ENCODE results near the gene LRP1B.

Gene LRP1B

DNA sequence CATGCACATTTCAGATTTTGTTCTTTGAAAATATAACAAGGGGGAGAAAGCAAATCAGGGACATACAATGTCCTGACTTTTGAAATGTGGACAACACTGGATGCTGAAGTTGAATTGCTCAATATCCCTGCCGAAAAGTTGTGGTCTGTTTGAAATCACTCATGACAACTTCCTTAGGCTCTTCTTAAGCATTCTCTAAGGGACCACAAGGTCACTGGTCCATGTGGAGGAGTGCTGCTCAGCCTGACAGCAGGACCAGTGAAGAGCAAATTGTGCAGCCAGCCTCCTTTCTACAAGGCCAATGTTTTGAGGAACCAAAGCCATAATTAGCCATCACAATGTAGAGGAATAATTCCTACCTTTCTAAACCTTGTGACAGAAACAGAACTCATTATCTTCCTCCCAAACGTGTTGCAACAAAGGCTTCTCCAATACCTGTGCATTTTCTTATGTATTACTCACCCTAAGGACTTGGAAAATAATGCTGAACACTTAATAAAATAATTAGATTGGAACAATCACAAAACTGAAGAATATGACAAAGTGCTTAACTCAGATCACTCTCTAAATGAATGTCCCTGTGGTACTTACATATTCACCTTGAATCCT lies 1873.0 kb downstream of the LRP1B start:
- Histone ChIP-seq H2AK5ac (ENCODE audit: low read length) (no peak overlapping the region), H3K4me3 (ENCODE audit: low read length) (no peak overlapping the region), H3K56ac (ENCODE audit: low read length) (no peak overlapping the region), H3K27ac (ENCODE audit: low read depth, low read length) (no peak overlapping the region), H2BK5ac (ENCODE audit: low read length) (no peak overlapping the region), H3K36me3 (ENCODE audit: control insufficient read depth, insufficient read depth, low read length) (no peaks in the 10 kb centered on the region), H3K79me2 (ENCODE audit: control insufficient read depth, insufficient read depth, low read length) (no peaks in the 10 kb centered on the region), H3K4me2 (ENCODE audit: low read length) (no peak overlapping the region), H3K4me1 (ENCODE audit: control insufficient read depth, low read depth, low read length) (no peaks in the 10 kb centered on the region), H2BK15ac (replicated peaks; ENCODE audit: low read depth) (no peak overlapping the region), H3K4ac (ENCODE audit: low read depth, low read length) (no peak overlapping the region), H3K79me1 (ENCODE audit: low read length) (no peaks in the 10 kb centered on the region), H2BK120ac (ENCODE audit: low read depth, low read length) (no peak overlapping the region), H3K9ac (ENCODE audit: low read length) (no peak overlapping the region), H4K8ac (ENCODE audit: low read depth, low read length) (no peak overlapping the region), H3K23ac (ENCODE audit: low read length) (no peak overlapping the region), H3K27me3 (ENCODE audit: insufficient read depth, low read length, poor library complexity) (no peaks in the 10 kb centered on the region), H3K18ac (ENCODE audit: low read length) (no peak overlapping the region), H4K5ac (ENCODE audit: low read length) (no peak overlapping the region)
- DNase-seq, result no peak
- WGBS (ENCODE audit: extremely low coverage, insufficient coverage, low lambda C conversion rate), result no CpG with 5 or more reads among the region's 2 CpGs

DNA sequence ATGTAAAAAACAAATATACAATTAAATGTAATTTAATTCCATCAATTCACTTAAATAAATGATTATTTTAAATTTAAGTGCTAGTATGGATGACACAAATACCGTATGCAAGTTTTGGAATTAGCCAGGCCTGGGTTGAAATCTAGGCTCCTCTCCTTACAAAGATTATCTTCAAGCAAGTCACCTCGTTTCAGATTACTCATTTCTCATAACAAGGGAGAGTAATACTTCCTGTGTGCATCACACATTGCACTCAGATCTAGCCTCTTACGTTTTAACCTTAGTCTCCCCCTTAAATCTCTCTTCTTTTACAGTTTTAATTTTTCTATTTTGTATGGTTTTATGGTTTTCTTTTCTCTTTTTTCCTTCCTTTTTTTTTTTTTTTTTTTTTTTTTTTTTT lies 1874.7 kb downstream of the LRP1B start:
- Histone ChIP-seq H2BK15ac (replicated peaks; ENCODE audit: low read depth) (no peak overlapping the region), H3K4ac (ENCODE audit: low read depth, low read length) (no peak overlapping the region), H2AK5ac (ENCODE audit: low read length) (no peak overlapping the region), H2BK5ac (ENCODE audit: low read length) (no peak overlapping the region), H3K27me3 (ENCODE audit: insufficient read depth, low read length, poor library complexity) (no peaks in the 10 kb centered on the region), H4K8ac (ENCODE audit: low read depth, low read length) (no peak overlapping the region), H3K18ac (ENCODE audit: low read length) (no peak overlapping the region), H3K36me3 (ENCODE audit: control insufficient read depth, insufficient read depth, low read length) (no peaks in the 10 kb centered on the region), H3K4me1 (ENCODE audit: control insufficient read depth, low read depth, low read length) (no peaks in the 10 kb centered on the region), H3K9ac (ENCODE audit: low read length) (no peak overlapping the region), H3K27ac (ENCODE audit: low read depth, low read length) (no peak overlapping the region), H3K4me2 (ENCODE audit: low read length) (no peak overlapping the region), H2BK120ac (ENCODE audit: low read depth, low read length) (no peak overlapping the region), H3K79me1 (ENCODE audit: low read length) (no peaks in the 10 kb centered on the region), H3K23ac (ENCODE audit: low read length) (no peak overlapping the region), H3K79me2 (ENCODE audit: control insufficient read depth, insufficient read depth, low read length) (no peaks in the 10 kb centered on the region), H3K56ac (ENCODE audit: low read length) (no peak overlapping the region), H4K5ac (ENCODE audit: low read length) (no peak overlapping the region), H3K4me3 (ENCODE audit: low read length) (no peak overlapping the region)
- DNase-seq, result no peak
- no CpG with 5 or more reads among the region's 3 CpGs for WGBS (ENCODE audit: extremely low coverage, insufficient coverage, low lambda C conversion rate)

DNA sequence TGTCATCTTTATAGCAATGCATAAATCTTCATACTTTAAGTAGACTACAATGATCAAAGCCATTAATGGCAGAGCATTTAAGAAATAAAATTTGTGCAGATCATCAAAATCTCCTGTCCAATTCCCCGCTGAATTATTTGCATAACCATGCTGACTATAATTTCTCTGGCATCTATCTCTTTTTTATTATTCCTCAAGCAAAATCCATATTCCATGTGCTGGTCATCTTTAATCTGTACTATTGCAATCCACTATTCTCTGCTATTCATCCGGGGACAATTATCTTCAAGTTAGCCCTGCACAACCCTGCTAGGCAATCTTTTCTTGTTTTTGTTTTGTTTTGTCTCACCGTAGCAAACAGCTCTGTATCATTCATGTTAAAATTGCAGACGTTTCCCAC lies 1881.0 kb downstream of the LRP1B start:
- no peak overlapping the region for H3K56ac ChIP-seq (ENCODE audit: low read length)
- no peak overlapping the region for H4K5ac ChIP-seq (ENCODE audit: low read length)
- H3K23ac ChIP-seq (ENCODE audit: low read length), result no peak overlapping the region
- no peaks in the 10 kb centered on the region for H3K36me3 ChIP-seq (ENCODE audit: control insufficient read depth, insufficient read depth, low read length)
- no peak overlapping the region for H2BK15ac ChIP-seq (replicated peaks; ENCODE audit: low read depth)
- no peak overlapping the region for H3K4me2 ChIP-seq (ENCODE audit: low read length)
- H3K27ac ChIP-seq (ENCODE audit: low read depth, low read length), result no peak overlapping the region
- no peak for DNase-seq
- H3K18ac ChIP-seq (ENCODE audit: low read length), result no peak overlapping the region
- no peak overlapping the region for H3K9ac ChIP-seq (ENCODE audit: low read length)
- WGBS (ENCODE audit: extremely low coverage, insufficient coverage, low lambda C conversion rate), result no CpG with 5 or more reads among the region's 4 CpGs
- no peak overlapping the region for H3K4me3 ChIP-seq (ENCODE audit: low read length)
- H2BK120ac ChIP-seq (ENCODE audit: low read depth, low read length), result no peak overlapping the region
- H3K27me3 ChIP-seq (ENCODE audit: insufficient read depth, low read length, poor library complexity), result no peaks in the 10 kb centered on the region
- H3K4ac ChIP-seq (ENCODE audit: low read depth, low read length), result no peak overlapping the region
- H2AK5ac ChIP-seq (ENCODE audit: low read length), result no peak overlapping the region
- no peak overlapping the region for H2BK5ac ChIP-seq (ENCODE audit: low read length)
- H4K8ac ChIP-seq (ENCODE audit: low read depth, low read length), result no peak overlapping the region
- H3K79me2 ChIP-seq (ENCODE audit: control insufficient read depth, insufficient read depth, low read length), result no peaks in the 10 kb centered on the region
- no peaks in the 10 kb centered on the region for H3K79me1 ChIP-seq (ENCODE audit: low read length)
- no peaks in the 10 kb centered on the region for H3K4me1 ChIP-seq (ENCODE audit: control insufficient read depth, low read depth, low read length)

DNA sequence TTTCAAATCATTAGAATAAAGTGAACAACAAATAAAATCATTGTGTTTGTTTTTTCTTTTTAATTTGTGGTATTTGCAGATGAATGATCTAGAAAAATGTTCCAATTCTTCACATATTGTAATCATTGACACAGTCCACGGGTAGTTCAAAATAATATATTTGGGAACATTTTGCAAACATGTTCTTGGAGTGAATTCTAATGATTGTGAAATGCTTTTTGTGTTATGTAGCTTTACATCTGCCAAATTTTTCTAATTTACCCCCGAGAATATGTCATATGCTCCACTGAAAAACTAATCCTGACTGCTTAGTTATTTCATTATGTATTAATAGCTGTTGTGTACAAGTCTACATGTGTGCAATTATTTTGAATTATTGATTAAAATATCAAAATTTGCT lies 1882.2 kb downstream of the LRP1B start:
- no peaks in the 10 kb centered on the region for H3K4me1 ChIP-seq (ENCODE audit: control insufficient read depth, low read depth, low read length)
- H3K23ac ChIP-seq (ENCODE audit: low read length), result no peak overlapping the region
- H3K9ac ChIP-seq (ENCODE audit: low read length), result no peak overlapping the region
- no peaks in the 10 kb centered on the region for H3K36me3 ChIP-seq (ENCODE audit: control insufficient read depth, insufficient read depth, low read length)
- H3K27me3 ChIP-seq (ENCODE audit: insufficient read depth, low read length, poor library complexity), result no peaks in the 10 kb centered on the region
- no CpG with 5 or more reads among the region's 2 CpGs for WGBS (ENCODE audit: extremely low coverage, insufficient coverage, low lambda C conversion rate)
- no peak overlapping the region for H2AK5ac ChIP-seq (ENCODE audit: low read length)
- no peak overlapping the region for H2BK120ac ChIP-seq (ENCODE audit: low read depth, low read length)
- no peaks in the 10 kb centered on the region for H3K79me2 ChIP-seq (ENCODE audit: control insufficient read depth, insufficient read depth, low read length)
- no peak overlapping the region for H2BK15ac ChIP-seq (replicated peaks; ENCODE audit: low read depth)
- no peak overlapping the region for H4K8ac ChIP-seq (ENCODE audit: low read depth, low read length)
- H3K79me1 ChIP-seq (ENCODE audit: low read length), result no peaks in the 10 kb centered on the region
- DNase-seq, result no peak
- no peak overlapping the region for H3K27ac ChIP-seq (ENCODE audit: low read depth, low read length)
- no peak overlapping the region for H3K18ac ChIP-seq (ENCODE audit: low read length)
- H4K5ac ChIP-seq (ENCODE audit: low read length), result no peak overlapping the region
- no peak overlapping the region for H3K4me3 ChIP-seq (ENCODE audit: low read length)
- H3K4me2 ChIP-seq (ENCODE audit: low read length), result no peak overlapping the region
- no peak overlapping the region for H3K4ac ChIP-seq (ENCODE audit: low read depth, low read length)
- H3K56ac ChIP-seq (ENCODE audit: low read length), result no peak overlapping the region
- H2BK5ac ChIP-seq (ENCODE audit: low read length), result no peak overlapping the region

DNA sequence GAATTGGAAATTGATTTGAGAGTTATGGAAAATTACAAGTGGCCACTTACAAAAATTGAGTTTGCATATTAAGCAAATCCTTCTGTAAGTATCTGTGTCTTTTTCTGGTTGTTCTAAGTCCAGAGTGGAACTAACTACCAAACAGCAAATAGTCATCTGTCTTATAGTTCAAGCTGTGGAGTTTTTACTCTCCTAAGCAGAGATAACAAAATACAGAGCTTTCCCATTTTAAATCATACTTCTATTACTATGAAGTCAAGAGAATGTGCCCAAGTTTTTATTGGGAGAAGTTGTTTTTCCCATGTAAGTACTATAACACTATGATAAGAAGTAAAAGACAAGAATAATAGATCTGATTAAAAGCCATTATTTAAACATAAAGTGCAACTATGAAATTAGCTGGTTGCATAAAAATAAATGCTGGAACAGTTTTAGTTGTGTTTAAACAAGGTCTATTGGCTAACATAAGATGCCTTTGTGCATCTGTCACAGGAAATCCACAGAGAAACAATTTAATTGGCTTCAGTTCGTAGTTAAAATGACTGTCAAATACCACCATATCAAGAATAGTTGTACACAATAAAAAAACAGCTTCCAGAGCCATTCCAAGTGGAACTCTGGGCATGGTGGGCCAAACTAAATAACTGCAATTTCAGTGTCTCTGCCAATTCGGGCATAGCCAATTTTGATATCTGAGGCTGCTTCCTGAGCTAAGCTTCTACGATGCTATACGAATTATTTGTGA lies 1883.2 kb downstream of the LRP1B start:
- H4K8ac ChIP-seq (ENCODE audit: low read depth, low read length), result no peak overlapping the region
- no peaks in the 10 kb centered on the region for H3K27me3 ChIP-seq (ENCODE audit: insufficient read depth, low read length, poor library complexity)
- no peak overlapping the region for H3K9ac ChIP-seq (ENCODE audit: low read length)
- H3K79me1 ChIP-seq (ENCODE audit: low read length), result no peaks in the 10 kb centered on the region
- H2BK120ac ChIP-seq (ENCODE audit: low read depth, low read length), result no peak overlapping the region
- no peak overlapping the region for H3K18ac ChIP-seq (ENCODE audit: low read length)
- H3K4me3 ChIP-seq (ENCODE audit: low read length), result no peak overlapping the region
- H3K4me1 ChIP-seq (ENCODE audit: control insufficient read depth, low read depth, low read length), result no peaks in the 10 kb centered on the region
- H3K4me2 ChIP-seq (ENCODE audit: low read length), result no peak overlapping the region
- no peak overlapping the region for H3K56ac ChIP-seq (ENCODE audit: low read length)
- H3K27ac ChIP-seq (ENCODE audit: low read depth, low read length), result no peak overlapping the region
- no peak overlapping the region for H2BK5ac ChIP-seq (ENCODE audit: low read length)
- DNase-seq, result no peak
- H3K79me2 ChIP-seq (ENCODE audit: control insufficient read depth, insufficient read depth, low read length), result no peaks in the 10 kb centered on the region
- H2AK5ac ChIP-seq (ENCODE audit: low read length), result no peak overlapping the region
- H3K36me3 ChIP-seq (ENCODE audit: control insufficient read depth, insufficient read depth, low read length), result no peaks in the 10 kb centered on the region
- no peak overlapping the region for H4K5ac ChIP-seq (ENCODE audit: low read length)
- no CpG with 5 or more reads among the region's 4 CpGs for whole genome bisulfite sequencing (ENCODE audit: extremely low coverage, insufficient coverage, low lambda C conversion rate)
- H2BK15ac ChIP-seq (replicated peaks; ENCODE audit: low read depth), result no peak overlapping the region
- no peak overlapping the region for H3K23ac ChIP-seq (ENCODE audit: low read length)
- no peak overlapping the region for H3K4ac ChIP-seq (ENCODE audit: low read depth, low read length)

DNA sequence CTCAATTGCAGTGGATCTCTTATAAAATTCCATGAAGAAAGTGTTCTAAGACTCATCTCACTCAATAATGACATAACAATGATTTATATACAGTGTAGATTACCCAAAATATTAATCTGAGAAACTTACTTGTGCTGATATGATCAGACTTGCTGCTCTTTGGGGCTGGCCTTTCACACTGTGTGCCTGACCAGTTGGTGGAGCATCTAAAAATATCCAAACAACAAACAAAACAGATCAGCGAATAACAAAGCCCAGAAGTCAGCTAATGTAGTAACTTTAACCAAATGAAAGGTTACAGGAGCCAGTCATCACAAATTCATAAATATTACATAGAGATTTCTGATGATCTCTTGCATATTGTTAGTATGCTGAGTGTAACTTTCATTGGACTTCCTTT lies 1883.9 kb downstream of the LRP1B start:
- Histone ChIP-seq H3K4me3 (ENCODE audit: low read length) (no peak overlapping the region), H3K27ac (ENCODE audit: low read depth, low read length) (no peak overlapping the region), H4K8ac (ENCODE audit: low read depth, low read length) (no peak overlapping the region), H3K23ac (ENCODE audit: low read length) (no peak overlapping the region), H2AK5ac (ENCODE audit: low read length) (no peak overlapping the region), H3K56ac (ENCODE audit: low read length) (no peak overlapping the region), H3K4me2 (ENCODE audit: low read length) (no peak overlapping the region), H2BK15ac (replicated peaks; ENCODE audit: low read depth) (no peak overlapping the region), H3K18ac (ENCODE audit: low read length) (no peak overlapping the region), H3K4ac (ENCODE audit: low read depth, low read length) (no peak overlapping the region), H3K79me2 (ENCODE audit: control insufficient read depth, insufficient read depth, low read length) (no peaks in the 10 kb centered on the region), H2BK5ac (ENCODE audit: low read length) (no peak overlapping the region), H2BK120ac (ENCODE audit: low read depth, low read length) (no peak overlapping the region), H4K5ac (ENCODE audit: low read length) (no peak overlapping the region), H3K4me1 (ENCODE audit: control insufficient read depth, low read depth, low read length) (no peaks in the 10 kb centered on the region), H3K36me3 (ENCODE audit: control insufficient read depth, insufficient read depth, low read length) (no peaks in the 10 kb centered on the region), H3K9ac (ENCODE audit: low read length) (no peak overlapping the region), H3K27me3 (ENCODE audit: insufficient read depth, low read length, poor library complexity) (no peaks in the 10 kb centered on the region), H3K79me1 (ENCODE audit: low read length) (no peaks in the 10 kb centered on the region)
- WGBS (ENCODE audit: extremely low coverage, insufficient coverage, low lambda C conversion rate), result no CpG with 5 or more reads among the region's 1 CpG
- DNase-seq, result no peak
